A204.1 (cell line): ENCODE data around the gene MSX2.

Experiments used
- FAIRE-seq: peaks from 2 replicates; lab custom pipeline; 2012; peaks lifted over from hg19 to GRCh38; lab: Jason Lieb, UNC

Gene MSX2

GRCh38 chr5:174718880-174719610 is 5.3 kb upstream of the MSX2 start:
- no peak for FAIRE-seq

GRCh38 chr5:174719793-174720611 is 4.4 kb upstream of the MSX2 start:
- no peak for FAIRE-seq

GRCh38 chr5:174720612-174721529 is 3.5 kb upstream of the MSX2 start:
- FAIRE-seq: no peak

GRCh38 chr5:174721530-174722432 is 2.6 kb upstream of the MSX2 start:
- FAIRE-seq: no peak

- FAIRE-seq: no peak
Observed at GRCh38 chr5:174722500-174722899, 1.9 kb upstream of the MSX2 start.

- FAIRE-seq: no peak
Observed at GRCh38 chr5:174723315-174723978, 935 bp upstream of the MSX2 start.

GRCh38 chr5:174723979-174724483 is 351 bp upstream of the MSX2 start:
- no peak for FAIRE-seq

- no peak for FAIRE-seq
Observed at GRCh38 chr5:174725261-174725990, 1.0 kb downstream of the MSX2 start.

GRCh38 chr5:174725991-174726601 is 1.7 kb downstream of the MSX2 start:
- FAIRE-seq: no peak

GRCh38 chr5:174726916-174727793 is 2.8 kb downstream of the MSX2 start:
- FAIRE-seq: no peak

GRCh38 chr5:174727794-174728680 is 3.7 kb downstream of the MSX2 start:
- no peak for FAIRE-seq

- FAIRE-seq: no peak
Observed at GRCh38 chr5:174729075-174729680, 4.8 kb downstream of the MSX2 start.

- no peak for FAIRE-seq
Observed at GRCh38 chr5:174731214-174732035, 7.0 kb downstream of the MSX2 start.

GRCh38 chr5:174732036-174733020 is 7.9 kb downstream of the MSX2 start:
- no peak for FAIRE-seq
